Stimulated activated CD4-positive, alpha-beta T cell treated with anti-CD3 and anti-CD28 coated beads, Interleukin-12 subunit alpha, Interleukin-12 subunit beta, amount 100 ng/mL, for 4 hours (primary cell): ENCODE results near the gene ATP7B.
"Not testable (repeated sequence)": the region's sequence is repeated elsewhere in the genome, so short reads cannot be mapped to it uniquely, and the experiment has no call there.

ENCODE experiments used
- DNase-seq: peaks from one replicate; pipeline ENCODE4 v3.0.0-alpha.2; 2020

Gene ATP7B

DNA sequence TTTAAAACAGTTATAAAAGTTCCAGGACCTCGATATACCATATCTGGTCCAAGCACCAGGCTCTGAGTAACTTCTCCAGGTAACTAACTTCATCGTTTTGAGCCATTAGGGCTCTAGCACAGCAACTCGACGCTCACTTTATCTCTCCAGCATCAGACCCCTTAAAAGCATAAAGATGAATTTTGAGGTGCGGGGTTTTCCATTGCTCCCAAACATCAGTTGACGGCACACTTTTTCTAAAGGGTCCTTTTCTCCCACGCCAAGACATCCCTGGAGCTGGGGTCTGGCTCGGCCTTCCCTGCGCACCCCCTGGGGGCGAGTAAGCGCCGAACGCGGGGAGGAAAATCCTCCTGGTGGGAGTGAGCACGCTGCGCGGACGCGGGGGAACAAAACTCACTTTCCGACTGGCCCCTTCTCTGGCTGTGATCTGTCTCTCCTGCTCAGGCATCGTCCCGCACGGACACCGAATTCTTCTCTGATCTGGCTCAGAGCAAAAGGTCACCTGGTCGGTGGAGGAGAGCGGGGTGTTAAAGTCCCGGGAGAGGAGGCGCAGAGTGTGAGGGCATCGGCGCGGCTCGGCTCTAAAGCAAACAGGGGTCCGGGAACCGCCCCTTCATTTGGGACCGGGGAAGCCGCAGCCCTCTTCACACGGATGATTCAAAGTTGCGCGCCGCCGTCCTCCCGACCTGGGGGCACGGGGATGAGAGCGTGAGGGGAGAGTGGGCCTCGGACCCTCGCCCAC, at the start of gene ATP7B:
Gene ATP7B (minus strand): TSS at position 561 of the 742 bp plus-strand sequence. CDS start 113 bp downstream, at position 448.
- peak; percentile 13 for DNase-seq

DNA sequence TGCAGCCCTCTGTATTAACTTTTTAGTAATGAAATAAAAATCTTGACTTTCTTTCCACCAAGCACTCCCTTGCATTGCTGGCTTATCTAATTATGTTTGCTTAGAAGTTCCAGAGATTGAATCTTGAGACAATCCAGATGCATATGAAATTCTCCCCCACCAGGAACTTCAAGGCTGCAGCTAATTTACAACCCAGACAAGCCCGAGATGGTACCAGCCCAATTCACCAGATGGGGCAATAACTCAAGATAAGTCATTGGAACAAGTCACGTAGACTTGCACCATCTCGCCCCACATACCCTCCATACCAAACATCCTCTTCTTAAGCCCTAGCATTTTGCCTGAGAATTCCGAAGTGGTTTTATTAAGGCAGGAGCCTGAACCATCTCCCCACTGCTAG, 42.2 kb upstream of the ATP7B start:
- DNase-seq: no peak

DNA sequence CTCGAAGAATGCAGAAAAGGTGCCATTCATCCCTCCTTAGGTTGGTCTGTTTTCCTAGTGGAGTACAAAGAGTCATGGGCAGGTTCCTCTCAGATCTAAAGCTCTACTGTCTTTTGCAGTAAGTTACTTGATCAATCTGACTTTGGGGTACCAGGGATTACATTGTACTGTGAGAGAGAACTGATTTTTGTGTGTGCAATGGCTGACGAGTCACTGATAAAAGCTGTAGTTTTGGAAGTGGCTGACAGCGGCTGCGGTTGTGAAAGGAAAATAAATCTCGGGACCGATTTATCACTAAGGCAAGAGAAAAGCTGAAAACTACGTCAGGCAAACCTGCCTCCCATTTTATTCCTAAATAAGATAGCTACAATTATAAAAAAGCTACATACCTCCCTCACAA, 40.1 kb upstream of the ATP7B start:
- DNase-seq: no peak

DNA sequence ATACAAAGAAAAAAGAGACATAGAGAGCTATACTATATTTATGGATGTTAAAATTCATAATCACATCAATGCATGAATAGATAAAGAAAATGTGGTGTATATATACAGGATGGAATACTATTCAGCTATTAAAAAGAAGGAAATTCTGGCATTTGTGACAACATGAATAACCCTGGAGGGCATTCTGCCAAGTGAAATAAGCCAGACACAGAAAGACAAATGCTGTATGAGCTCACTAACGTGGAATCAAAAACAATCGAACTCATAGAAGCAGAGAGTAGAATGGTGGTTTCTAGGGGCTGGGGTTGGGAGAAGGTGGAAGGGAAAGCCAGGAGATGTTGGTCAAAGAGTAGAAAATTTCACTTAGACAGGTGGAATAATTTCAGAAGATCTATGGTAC, 37.3 kb upstream of the ATP7B start:
- DNase-seq: no peak

DNA sequence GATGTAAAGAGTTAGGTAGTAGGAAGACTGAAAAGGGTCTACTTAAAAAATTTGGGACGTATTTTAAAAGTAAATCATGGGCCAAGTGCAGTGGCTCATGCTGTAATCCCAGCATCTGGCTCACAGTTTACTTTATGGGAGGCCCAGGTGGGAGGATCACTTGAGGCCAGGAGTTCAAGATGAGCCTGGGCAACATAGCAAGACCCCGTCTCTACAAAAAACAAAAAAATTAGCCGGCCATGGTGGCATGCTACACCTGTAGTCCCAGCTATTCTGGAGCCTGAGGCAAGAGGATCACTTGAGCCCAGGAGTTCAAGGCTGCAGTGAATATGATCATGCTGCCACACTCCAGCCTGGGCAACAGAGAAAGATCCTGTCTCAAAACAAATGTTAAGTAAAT, 36.2 kb upstream of the ATP7B start:
- DNase-seq: no peak

DNA sequence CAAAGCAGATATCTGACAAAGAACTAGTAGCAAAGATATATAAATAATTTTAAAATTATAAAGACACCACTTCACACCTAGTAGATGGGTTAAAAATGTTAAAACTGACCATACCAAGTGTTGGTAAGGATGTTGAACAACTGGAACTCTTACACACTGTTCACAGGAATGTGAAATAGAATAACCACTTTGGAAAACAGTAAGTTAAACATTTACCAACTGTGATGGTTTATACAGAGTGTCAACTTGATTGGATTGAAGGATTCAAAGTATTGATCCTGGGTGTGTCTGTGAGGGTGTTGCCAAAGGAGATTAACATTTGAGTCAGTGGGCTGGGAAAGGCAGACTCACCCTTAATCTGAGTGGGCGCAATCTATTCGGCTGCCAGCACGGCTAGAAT, 32.4 kb upstream of the ATP7B start:
- no peak for DNase-seq

DNA sequence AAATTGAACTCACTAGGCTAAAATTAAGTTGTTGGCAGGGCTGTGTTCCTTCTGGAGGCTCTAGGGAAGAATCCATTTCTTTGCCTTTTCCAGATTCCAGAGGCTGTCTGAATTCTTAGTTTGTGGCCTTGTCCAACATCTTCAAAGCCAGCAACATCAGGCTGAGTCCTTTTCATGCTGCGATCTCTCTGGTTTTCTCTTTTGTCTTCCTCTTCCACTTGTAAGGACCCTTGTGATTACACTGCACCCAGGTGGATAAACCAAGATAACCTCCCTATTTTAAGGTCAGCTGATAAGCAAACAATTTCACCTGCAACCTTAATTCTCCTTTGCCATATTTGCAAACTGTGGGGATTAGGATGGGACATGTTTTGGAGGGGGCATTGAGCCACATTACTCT, 24.8 kb upstream of the ATP7B start:
- DNase-seq: no peak

DNA sequence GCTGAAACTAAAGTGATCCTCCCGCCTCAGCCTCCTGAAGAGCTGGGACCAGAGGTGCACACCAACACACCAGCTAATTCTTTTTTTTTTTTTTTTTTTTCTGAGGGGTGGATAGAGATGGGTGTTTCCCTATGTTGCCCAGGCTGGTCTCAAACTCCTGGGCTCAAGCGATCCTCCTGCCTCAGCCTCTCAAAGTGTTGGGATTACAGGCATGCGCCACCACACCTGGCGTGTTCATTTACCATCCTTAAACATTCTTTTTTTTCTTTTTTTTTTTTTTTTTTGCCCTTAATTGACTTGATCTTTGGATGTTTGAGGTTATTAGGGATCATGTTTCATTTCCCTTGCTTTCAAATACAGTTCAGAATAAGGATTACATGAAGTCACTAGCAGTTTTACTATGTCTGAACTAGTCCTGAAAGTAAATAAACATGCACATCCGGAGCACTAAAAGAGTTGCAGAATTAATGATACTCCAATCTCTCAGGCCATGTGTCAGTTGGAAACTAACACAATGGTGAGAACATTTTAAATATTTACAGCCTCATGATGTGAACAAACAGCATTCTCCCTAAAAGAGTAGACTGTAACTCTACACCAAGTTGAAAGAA, 23.5 kb upstream of the ATP7B start:
- no peak for DNase-seq

DNA sequence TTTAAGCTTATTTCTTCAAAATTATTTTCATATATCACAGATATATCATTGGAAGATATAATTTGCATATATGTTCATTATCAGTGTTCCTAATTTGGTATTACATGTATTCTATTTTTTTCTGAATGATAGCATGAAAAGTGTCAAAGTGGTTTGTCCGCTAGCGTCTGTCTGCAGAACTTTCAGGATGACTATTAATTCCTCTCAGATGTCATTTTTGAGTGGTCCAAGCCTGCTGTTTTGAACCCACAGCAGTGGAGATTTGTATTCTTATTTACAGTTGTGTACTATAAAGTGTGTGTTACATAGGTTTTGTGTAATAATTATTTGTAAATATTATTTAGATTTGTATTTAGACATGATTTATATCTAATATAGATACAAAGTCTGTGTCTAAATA, 21.8 kb upstream of the ATP7B start:
- no peak for DNase-seq

DNA sequence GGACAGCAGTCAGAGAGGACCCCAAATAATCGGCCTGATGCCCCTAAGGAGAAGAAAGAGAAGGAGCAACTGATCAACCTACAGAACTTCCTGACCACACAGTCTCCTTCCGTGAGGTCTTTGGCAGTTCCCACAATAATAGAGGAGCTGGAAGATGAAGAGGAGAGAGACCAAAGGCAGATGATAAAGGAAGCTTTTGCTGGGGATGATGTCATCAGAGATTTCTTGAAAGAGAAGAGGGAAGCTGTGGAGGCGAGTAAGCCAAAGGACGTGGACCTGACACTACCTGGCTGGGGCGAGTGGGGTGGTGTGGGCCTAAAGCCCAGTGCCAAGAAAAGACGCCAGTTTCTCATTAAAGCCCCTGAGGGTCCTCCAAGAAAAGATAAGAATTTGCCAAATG, 19.2 kb upstream of the ATP7B start:
- not testable (repeated sequence) for DNase-seq

DNA sequence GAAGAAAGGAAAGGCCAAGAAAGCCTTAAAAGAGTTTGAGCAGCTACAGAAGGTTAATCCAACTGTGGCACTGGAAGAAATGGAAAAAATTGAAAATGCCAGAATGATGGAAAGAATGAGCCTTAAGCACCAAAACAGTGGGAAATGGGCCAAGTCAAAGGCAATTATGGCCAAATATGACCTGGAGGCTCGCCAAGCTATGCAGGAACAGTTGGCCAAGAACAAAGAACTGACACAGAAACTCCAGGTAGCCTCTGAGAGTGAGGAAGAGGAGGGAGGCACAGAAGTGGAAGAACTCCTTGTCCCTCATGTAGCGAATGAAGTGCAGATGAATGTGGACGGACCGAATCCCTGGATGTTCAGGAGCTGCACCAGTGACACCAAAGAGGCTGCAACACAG, 18.3 kb upstream of the ATP7B start:
- DNase-seq: no peak

DNA sequence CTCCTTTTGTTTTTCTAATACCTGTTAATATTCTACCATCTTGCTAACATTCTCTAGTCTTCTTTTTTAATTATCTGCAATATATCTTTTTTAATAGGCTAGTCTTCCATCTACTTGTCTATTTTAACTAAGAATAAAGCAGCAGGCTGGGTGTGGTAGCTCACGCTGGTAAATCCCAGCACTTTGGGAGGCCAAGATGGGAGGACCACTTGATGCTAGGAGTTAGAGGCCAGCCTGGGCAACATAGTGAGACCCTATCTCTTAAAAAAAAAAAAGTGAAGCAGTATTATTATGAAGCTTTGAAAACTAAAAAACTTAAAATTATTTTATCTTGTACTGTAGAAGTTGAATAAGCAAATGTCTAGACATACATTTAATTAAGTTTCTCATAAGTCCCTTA, 16.6 kb upstream of the ATP7B start:
- no peak for DNase-seq

DNA sequence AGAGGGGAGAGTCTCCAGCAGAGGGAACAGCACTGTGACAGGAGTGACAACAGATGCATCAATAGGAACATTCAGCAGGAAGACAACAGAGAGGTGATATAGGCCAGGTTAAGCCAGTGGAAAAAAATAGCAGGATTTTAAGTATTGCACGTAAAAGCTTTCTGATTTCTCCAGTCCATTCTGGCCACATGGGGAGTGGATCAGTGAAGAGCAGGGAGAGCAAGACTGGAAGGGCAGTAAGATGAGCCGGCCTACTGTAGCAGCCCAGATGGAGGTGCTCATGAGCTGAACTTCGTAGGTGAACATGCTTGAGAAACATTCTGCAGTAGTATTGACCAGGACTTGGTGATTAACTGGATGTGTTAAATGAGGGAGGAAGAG, 15.0 kb upstream of the ATP7B start:
- DNase-seq: no peak

DNA sequence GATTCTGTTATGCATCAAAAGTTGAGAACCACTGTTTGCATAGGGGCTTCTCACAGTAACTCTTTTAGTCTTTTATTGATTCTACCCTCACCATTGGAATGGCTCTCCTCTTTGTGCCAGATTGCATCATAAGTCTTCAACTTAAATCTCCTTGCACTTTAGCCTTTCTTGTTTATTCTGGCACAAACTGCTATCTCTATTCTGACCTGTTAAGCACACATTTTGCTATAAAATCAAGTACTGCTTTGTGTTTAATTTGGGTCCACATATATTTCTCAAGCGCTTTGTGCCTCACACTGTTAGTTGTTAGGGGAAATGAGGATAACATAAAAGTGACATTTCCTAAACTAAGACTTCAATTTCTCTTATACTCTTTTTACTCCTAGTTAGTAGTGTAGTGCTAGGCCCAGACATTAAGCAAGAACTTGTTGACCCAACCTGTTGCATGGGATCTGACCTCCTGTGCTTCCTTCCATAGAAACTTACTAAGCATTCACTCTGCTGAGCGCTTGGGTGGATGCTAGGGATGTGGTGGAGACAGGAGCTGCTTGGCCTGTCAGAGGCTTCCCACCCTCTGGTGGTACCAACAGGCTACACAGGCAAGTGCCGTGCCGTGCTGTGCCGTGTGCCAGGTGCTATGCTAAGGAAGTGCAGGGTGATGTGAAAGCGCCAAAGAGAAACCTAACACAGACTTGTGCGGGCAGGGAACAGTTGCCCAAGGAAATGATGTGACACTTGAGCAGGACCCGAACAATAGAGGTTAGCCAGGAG, 14.4 kb upstream of the ATP7B start:
- DNase-seq: no peak

DNA sequence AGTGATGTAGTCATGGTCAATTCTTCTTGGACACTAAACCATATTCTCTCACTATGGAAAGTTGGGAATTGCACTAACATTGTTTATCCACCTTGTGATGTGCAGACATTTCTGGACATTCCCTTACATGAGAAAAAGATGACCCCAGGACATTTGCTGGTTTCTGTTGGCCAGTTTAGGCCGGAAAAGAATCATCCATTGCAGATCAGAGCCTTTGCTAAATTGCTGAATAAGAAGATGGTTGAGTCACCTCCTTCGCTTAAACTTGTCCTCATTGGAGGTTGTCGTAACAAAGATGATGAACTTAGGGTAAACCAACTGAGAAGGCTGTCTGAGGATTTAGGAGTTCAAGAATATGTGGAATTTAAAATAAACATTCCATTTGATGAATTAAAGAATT, 13.2 kb upstream of the ATP7B start, which contains the start of gene UTP14C:
Gene UTP14C (plus strand): TSS at position 211 of the 400 bp plus-strand sequence. CDS start 4,114 bp downstream, outside the sequence.
- no peak for DNase-seq

DNA sequence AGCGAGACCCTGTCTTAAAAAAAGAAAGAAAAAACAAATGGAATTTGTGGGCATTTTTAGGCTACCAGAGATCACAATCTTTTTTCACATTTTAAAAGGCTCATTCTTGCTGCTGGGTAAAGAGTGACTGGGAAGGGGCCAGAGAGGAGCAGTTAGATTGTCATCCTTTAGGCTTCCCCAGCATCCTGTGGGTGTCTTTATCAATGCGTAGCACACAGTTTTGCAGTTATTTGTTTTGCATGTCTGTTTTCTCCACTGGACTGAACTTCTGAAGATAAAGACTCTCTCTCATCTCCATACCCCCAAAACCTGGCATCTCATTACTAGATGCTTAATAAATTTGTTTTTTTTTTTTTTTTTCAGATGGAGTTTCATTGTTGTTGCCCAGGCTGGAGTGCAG, 11.1 kb upstream of the ATP7B start:
- no peak for DNase-seq

DNA sequence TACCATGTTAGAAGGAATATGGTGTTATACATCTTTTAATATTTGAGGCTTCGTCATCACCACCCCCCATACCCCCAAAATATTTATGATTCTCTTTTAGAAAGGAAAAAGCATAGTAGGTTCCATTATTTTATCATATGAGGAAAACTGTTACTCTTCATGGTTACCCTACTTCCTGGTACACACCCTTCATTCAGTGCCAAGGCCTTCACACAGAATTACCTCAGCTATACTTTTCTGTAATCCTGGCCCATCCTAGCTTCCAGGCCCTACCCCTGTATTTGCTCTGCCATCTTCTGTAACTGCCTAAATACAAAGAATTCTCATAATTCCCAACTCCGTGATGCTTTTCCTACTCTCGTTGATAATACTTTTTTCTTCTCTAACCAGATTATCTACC, 8.9 kb upstream of the ATP7B start:
- DNase-seq: no peak

DNA sequence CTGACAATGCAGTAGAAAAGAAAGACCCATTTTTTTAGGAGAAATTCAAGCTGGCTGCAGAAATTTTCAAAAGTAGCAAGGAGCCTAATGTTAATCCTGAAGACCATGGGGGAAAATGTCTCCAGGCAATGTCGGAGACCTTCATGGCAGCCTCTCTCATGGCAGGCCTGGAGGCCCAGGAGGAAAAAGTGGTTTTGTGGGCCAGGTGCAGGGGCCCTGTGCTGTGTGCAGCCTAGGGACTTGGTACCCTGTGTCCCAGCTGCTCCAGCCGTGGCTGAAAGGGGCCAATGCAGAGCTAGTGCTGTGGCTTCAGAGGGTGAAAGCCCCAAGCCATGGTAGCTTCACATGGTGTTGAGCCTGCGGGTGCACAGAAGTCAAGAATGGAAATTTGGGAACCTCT, 5.0 kb upstream of the ATP7B start:
- DNase-seq: no peak

DNA sequence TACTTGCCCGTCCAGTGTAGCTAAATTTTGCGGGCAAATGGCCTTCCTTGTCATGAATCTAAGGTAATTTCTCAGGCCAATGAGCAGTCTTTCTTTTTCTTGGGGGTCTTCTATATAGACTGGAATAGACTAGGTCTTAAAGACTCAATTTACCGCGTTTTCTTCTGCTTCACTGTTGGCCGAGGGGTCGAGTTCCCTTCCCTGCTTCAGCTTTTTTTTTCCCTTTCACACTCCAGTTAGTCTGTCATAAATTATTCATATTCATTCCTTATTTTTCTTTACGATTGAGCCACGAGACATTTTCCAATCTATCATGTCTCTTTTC, 1.2 kb upstream of the ATP7B start:
- no peak for DNase-seq

DNA sequence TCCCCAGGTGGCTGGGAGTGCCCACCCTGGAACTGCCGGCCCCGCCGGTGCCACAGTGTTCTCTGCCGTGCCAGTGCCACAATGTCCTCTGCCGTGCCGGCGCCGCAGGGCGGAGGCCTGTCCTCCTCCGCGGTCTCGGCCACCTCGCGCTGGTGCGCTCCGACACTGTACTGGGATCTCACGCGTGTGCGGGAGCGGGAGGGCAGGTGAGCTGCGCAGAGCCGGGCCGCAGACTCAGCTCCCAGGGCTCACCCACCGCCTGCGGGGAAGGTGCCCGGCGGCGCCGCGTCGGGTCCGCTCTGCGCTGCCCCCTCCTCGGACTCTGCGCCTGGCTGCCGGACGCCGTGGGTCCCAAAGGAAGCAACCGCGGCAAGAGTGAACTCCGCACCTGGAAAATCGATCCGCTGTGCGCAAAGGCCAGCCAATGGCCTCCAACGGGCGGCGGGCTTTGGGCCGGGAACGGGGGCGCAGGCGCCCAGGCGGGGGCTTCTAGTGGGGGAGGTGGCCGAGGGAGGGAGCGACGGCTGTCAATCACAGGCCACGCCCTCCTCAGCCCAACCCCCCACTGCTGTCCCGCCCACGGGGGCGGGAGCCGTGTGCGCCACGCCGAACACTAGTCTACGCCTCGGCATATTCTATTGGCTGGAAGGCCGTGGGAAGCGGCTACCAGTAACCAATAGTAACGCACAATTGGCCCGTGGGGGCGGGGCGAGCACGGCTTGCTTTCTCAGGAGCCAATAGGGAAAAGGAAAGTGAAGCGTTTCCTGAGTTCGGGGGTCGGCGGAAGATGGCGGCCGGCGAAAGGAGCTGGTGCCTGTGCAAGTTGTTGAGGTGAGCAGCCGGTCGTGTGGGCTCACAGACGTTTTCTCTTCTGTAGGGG, 622 bp upstream of the ATP7B start, which contains the start of gene ALG11:
Gene ALG11 (plus strand): TSS at position 767 of the 880 bp plus-strand sequence. CDS start 21 bp downstream, at position 788.
- DNase-seq: peak; percentile 99

DNA sequence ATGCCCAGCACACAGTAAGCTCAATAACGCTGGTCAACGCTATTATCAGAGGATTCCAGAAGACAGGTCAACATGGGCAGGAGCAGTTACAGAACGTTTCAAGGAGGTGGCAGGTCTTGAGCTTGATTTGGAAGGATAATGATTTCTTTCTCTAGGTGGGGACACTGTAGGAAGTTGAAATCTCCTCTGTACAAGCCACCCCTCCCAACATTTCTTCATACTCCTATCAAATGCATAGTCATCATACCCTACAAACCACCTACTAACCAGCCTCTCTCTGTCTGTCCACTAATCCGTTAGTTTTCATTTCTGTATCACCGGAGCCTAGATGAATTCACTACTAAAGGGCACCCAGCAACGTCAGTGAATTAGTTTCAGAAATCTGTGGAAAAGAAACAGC, 1.3 kb downstream of the ATP7B start:
- no peak for DNase-seq

DNA sequence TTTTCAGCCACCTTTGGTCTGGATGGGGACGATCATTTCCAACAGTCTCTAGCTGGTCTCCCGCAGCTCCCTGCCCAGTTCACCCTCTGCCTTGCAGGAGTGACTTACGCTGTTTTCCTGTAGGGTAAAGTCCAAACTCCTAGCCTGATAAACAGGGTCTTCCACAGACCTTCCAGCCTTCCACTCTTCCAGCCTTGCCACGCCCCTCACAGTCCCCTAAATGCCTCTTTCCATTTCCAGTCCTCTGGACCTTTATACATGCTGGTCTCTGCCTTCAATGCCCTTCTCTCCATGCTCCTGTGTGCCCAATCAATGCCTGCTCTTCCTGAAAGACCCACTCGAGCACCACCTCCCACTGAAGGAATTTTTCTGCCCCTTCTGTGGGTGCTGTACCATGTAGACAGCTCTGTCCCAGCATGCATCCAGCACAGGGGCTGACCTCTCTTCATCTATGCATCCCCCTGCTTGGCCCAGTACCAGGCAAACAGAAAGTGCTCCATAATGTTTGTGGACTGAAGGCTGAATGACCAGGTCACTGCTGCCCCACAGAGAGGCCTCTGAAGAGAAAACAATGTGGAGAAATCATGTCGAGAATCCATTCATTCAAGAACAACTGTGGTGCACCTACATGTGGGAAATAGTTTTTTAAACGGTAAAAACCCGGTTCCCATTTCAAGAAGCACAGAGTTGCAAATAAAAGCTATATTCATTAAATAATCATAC, 4.6 kb downstream of the ATP7B start:
- no peak for DNase-seq
